ENCODE data around the gene NCKAP5L.

The NCKAP5L gene

DNA sequence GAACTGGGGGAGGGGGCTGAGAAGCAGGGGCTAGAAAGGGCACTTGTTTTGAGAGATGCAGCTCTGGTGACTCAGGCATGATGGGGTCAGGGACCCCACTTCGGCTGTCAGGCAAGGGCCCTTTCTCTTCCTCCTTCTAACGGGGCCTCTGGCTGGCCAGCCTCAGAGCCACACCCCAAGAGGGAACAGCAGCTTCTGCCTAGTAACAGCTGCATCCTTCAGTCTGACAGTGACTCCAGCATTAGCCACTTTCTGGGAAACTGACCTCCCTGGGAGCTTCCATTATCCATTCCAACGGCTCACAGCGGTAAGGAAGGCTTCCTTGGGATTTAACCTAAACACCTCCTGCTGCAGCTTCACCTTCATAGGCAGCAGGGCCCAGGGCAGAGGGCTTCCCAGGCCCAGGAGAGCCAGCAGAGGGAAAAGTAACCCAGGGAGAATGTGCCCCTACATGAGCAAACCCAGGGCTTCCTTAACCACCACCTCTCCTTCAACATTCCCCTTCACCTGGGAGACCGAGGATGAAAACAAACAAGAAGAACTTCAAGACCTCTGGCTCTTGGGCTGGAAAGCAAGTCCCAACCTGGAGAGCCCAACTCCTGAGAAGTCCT is 2.7 kb downstream of the NCKAP5L start:
- no peak overlapping the region for H3K9ac ChIP-seq
- H3K4me3 ChIP-seq (ENCODE audit: low read depth, low read length) = no peak overlapping the region

DNA sequence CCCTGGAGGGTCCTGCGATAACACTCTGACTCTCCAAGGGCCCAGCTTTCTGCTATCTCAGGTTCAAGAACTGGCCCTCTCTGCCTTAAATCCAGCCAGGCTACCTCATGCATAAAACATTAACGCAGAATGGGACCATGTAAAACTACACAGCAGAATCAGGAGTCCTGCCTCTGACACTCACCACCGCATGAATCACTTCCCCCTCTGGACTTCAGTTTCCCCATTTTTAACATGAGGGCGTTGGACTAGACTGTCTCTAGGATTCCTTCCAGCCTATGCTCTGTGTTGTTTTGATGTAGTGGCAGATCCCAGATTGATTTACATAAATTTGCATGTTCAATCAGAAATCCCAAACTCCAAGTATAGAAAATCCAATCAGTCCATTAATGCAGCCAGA is 3.3 kb downstream of the NCKAP5L start:
- Histone ChIP-seq H3K27ac (no peak overlapping the region), H3K4me1 (peaks cover 8% of the 10 kb centered on the region), H3K9ac (no peak overlapping the region)

More for the DNA sequence above, 2.7 kb downstream of the NCKAP5L start:
- Histone ChIP-seq H3K79me2 (peaks cover 57% of the 10 kb centered on the region), H3K27ac (no peak overlapping the region), H3K9me3 (ENCODE audit: control insufficient read depth, low read length) (no peaks in the 10 kb centered on the region), H2AFZ (no peak overlapping the region), H3K4me2 (ENCODE audit: low read length) (no peak overlapping the region), H3K27me3 (ENCODE audit: control insufficient read depth, insufficient read depth, low read length) (no peaks in the 10 kb centered on the region), H3K4me1 (peaks cover 8% of the 10 kb centered on the region), H3K36me3 (ENCODE audit: control insufficient read depth, insufficient read depth, low read length) (no peaks in the 10 kb centered on the region)
- TF ChIP-seq, protein P1, sequence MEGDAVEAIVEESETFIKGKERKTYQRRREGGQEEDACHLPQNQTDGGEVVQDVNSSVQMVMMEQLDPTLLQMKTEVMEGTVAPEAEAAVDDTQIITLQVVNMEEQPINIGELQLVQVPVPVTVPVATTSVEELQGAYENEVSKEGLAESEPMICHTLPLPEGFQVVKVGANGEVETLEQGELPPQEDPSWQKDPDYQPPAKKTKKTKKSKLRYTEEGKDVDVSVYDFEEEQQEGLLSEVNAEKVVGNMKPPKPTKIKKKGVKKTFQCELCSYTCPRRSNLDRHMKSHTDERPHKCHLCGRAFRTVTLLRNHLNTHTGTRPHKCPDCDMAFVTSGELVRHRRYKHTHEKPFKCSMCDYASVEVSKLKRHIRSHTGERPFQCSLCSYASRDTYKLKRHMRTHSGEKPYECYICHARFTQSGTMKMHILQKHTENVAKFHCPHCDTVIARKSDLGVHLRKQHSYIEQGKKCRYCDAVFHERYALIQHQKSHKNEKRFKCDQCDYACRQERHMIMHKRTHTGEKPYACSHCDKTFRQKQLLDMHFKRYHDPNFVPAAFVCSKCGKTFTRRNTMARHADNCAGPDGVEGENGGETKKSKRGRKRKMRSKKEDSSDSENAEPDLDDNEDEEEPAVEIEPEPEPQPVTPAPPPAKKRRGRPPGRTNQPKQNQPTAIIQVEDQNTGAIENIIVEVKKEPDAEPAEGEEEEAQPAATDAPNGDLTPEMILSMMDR (IDR thresholded peaks at IDR 0.05) = no peak

DNA sequence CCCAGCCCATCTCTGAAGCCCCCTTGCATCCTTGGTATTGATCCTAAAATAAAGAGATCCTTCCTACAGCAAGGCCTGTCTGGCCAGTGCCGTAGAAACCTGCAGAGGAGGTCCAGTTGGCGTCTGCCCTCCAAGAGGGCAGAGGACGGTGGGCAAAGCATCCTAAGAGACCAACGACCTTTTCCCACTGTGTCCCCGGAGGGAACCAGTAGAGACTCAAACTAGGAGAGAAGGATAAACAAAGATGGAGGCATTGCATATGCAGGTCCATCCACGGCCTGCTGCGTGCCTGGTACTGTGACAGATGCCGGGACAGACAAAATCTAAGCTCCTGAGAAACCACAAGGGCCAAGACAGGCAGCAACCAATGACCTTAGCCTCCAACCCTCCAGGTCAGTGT is 3.8 kb downstream of the NCKAP5L start:
- no peak overlapping the region for H3K9ac ChIP-seq

More for the DNA sequence above, 3.3 kb downstream of the NCKAP5L start:
- H3K79me2 ChIP-seq = peaks cover 58% of the 10 kb centered on the region
- TF ChIP-seq, protein P1 (IDR thresholded peaks at IDR 0.05) = no peak
- no peaks in the 10 kb centered on the region for H3K36me3 ChIP-seq (ENCODE audit: control insufficient read depth, insufficient read depth, low read length)
- H3K4me3 ChIP-seq (ENCODE audit: low read depth, low read length) = no peak overlapping the region
- H3K9me3 ChIP-seq (ENCODE audit: control insufficient read depth, low read length) = no peaks in the 10 kb centered on the region
- H3K4me2 ChIP-seq (ENCODE audit: low read length) = no peak overlapping the region
- no peaks in the 10 kb centered on the region for H3K27me3 ChIP-seq (ENCODE audit: control insufficient read depth, insufficient read depth, low read length)
- no peak overlapping the region for H2AFZ ChIP-seq

DNA sequence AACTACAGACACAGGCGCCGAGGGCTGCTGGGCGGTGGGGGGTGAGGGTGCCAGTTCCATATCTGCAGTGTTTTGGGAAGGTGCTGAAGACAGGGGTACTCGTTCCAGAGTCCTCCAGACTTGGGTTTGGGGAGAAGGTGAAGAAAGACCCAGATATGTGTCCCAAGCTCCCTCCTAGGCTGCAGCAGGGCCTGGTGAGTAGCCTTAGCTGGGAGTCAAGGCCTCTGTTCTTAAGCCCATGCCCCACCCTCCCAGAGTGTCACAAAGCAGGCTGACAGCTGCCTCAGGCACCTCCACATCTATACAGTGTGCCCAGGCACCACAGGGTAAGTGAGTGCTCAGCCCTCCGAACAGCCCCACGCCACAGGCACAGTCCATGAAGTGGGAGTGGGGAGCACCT is 4.3 kb downstream of the NCKAP5L start:
- H3K27ac ChIP-seq = no peak overlapping the region
- H3K4me1 ChIP-seq = peaks cover 8% of the 10 kb centered on the region
- TF ChIP-seq, protein P1 (IDR thresholded peaks at IDR 0.05) = no peak

More for the DNA sequence above, 3.8 kb downstream of the NCKAP5L start:
- Histone ChIP-seq H3K79me2 (peaks cover 60% of the 10 kb centered on the region), H3K4me1 (peaks cover 8% of the 10 kb centered on the region), H2AFZ (no peak overlapping the region), H3K4me3 (ENCODE audit: low read depth, low read length) (no peak overlapping the region), H3K36me3 (ENCODE audit: control insufficient read depth, insufficient read depth, low read length) (no peaks in the 10 kb centered on the region), H3K27ac (no peak overlapping the region), H3K4me2 (ENCODE audit: low read length) (no peak overlapping the region), H3K27me3 (ENCODE audit: control insufficient read depth, insufficient read depth, low read length) (no peaks in the 10 kb centered on the region), H3K9me3 (ENCODE audit: control insufficient read depth, low read length) (no peaks in the 10 kb centered on the region)
- TF ChIP-seq, protein P1 (IDR thresholded peaks at IDR 0.05) = no peak

DNA sequence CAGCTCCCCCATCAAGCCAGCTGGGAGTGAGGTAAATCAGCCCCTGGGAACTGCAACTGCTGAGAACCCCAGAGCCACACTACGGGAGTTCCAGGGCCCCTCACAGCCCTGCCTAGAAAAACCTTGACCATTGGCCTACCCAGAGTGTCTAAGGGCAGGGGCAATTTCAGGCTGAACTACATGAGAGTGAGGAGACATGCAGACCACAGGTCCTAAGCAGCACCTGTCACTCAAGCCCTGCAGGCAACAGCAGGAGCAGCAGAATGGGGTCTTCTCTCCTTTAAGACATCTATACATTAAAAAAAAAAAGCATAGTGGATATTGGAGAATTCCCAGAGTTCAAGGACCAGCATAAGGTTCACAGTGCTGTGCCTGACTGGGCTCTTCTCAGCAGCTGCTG is 4.9 kb downstream of the NCKAP5L start:
- peaks cover 60% of the 10 kb centered on the region for H3K79me2 ChIP-seq
- H3K27ac ChIP-seq = no peak overlapping the region
- TF ChIP-seq, protein P1 (IDR thresholded peaks at IDR 0.05) = no peak
- peaks cover 8% of the 10 kb centered on the region for H3K4me1 ChIP-seq
- H3K4me3 ChIP-seq (ENCODE audit: low read depth, low read length) = no peak overlapping the region
- no peak overlapping the region for H3K4me2 ChIP-seq (ENCODE audit: low read length)
- H3K9ac ChIP-seq = no peak overlapping the region
- no peak overlapping the region for H2AFZ ChIP-seq
- no peaks in the 10 kb centered on the region for H3K36me3 ChIP-seq (ENCODE audit: control insufficient read depth, insufficient read depth, low read length)
- no peaks in the 10 kb centered on the region for H3K9me3 ChIP-seq (ENCODE audit: control insufficient read depth, low read length)
- H3K27me3 ChIP-seq (ENCODE audit: control insufficient read depth, insufficient read depth, low read length) = no peaks in the 10 kb centered on the region

More for the DNA sequence above, 4.3 kb downstream of the NCKAP5L start:
- H3K79me2 ChIP-seq = peaks cover 60% of the 10 kb centered on the region
- no peak overlapping the region for H3K4me3 ChIP-seq (ENCODE audit: low read depth, low read length)
- no peak overlapping the region for H3K9ac ChIP-seq
- H3K27me3 ChIP-seq (ENCODE audit: control insufficient read depth, insufficient read depth, low read length) = no peaks in the 10 kb centered on the region
- no peaks in the 10 kb centered on the region for H3K36me3 ChIP-seq (ENCODE audit: control insufficient read depth, insufficient read depth, low read length)
- no peaks in the 10 kb centered on the region for H3K9me3 ChIP-seq (ENCODE audit: control insufficient read depth, low read length)
- H2AFZ ChIP-seq = no peak overlapping the region
- no peak overlapping the region for H3K4me2 ChIP-seq (ENCODE audit: low read length)
